Subcutaneous abdominal adipose tissue (tissue), 5 donors: ENCODE results near the gene C5orf47.
"Not testable (repeated sequence)": the region's sequence is repeated elsewhere in the genome, so short reads cannot be mapped to it uniquely, and the experiment has no call there.

Experiments
- H3K27ac ChIP-seq: one replicate; pipeline ENCODE4 v1.7.0; 2013; ENCODE audit warnings: low read depth, mild to moderate bottlenecking, inconsistent platforms, low read length, moderate library complexity
- H3K27me3 ChIP-seq, 5 donors: one replicate each; pipeline ENCODE4 v1.7.0; 2013; ENCODE audit warnings: low read length in 5 of 5, inconsistent platforms in 1 of 5; ENCODE audit not compliant: control insufficient read depth in 5 of 5, insufficient read depth in 4 of 5
- H3K36me3 ChIP-seq, 5 donors: one replicate each; pipeline ENCODE4 v1.7.0; 2013; ENCODE audit warnings: low read length in 5 of 5; ENCODE audit not compliant: control insufficient read depth in 5 of 5, insufficient read depth in 5 of 5
- H3K4me1 ChIP-seq, 5 donors: one replicate each; pipeline ENCODE4 v1.7.0; 2013; ENCODE audit warnings: low read length in 5 of 5, mild to moderate bottlenecking in 3 of 5, moderate library complexity in 1 of 5; ENCODE audit not compliant: control insufficient read depth in 5 of 5, insufficient read depth in 5 of 5
- H3K4me3 ChIP-seq, 5 donors: one replicate each; pipeline ENCODE4 v1.7.0; 2013; ENCODE audit warnings: low read length in 5 of 5, low read depth in 1 of 5
- H3K9ac ChIP-seq, 5 donors: one replicate each; pipeline ENCODE4 v1.7.0; 2013; ENCODE audit warnings: low read length in 5 of 5, mild to moderate bottlenecking in 4 of 5, moderate library complexity in 3 of 5
- H3K9me3 ChIP-seq, 5 donors: one replicate each; pipeline ENCODE4 v1.7.0; 2013; ENCODE audit warnings: low read length in 5 of 5; ENCODE audit not compliant: control insufficient read depth in 5 of 5
- donor health status: healthy.
- donor health status: healthy.
- donor health status: healthy.
- donor health status: healthy.
- donor health status: healthy.

The C5orf47 gene

DNA sequence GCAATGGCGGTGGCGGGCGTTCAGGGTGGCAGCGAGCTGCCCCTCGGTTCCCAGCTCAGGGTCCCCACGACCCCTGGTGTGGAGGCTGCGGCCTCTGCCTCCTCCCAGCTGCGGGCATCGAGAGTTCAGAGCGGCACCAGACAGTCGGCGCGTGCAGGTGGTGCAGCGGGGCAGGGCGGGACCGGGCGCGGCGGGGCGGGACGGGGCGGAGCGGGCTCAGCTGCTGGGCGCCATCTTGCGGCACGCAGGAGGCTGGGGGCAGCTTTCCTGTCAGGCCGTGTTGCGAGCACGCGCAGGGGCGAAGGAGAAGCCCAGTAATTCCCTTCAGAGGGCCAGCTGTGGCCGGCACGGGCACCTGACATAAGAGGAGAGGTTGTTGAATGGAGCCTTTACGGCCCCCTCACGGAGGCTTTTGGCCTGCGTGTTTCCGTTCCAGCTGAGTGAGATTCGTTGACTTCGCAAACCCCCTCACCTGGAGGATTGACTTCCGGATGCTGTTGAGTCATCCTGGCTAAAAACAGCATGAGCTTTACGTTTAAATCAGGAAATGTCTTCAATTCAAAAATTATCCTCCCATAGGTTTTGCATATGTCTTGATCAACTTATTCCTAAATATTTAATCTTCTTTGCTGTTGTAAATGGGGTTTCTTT lies 587 bp downstream of the C5orf47 start:
- H3K9me3 ChIP-seq = peaks cover 0 to 2% (median 0%) of the 10 kb centered on the region in 5 donors
- no peaks in the 10 kb centered on the region for H3K4me1 ChIP-seq
- H3K9ac ChIP-seq = no peak overlapping the region
- no peak overlapping the region for H3K4me3 ChIP-seq
- H3K27me3 ChIP-seq = peaks cover 0 to 3% (median 0%) of the 10 kb centered on the region in 5 donors
- no peak overlapping the region for H3K27ac ChIP-seq
- no peaks in the 10 kb centered on the region for H3K36me3 ChIP-seq

DNA sequence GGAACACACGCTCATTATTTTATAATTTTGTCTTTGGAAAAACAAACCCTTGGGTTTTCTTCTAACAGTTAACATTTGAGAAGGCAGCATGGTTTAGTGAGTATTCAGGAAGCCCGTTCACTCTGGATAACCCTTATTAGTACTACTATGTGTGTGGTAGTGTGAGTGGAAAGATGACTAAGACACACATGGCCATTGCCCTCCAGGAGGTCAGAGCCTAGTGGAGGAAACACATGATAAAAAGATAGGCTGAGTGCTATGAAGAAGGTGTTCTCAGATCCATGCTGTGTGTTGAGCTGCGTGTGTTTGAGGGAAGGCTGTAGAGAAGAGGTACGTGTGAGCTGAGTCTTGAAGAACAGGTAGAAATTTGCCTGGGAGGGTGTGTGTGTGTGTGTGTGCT lies 8.4 kb downstream of the C5orf47 start:
- Histone ChIP-seq H3K4me1 (no peaks in the 10 kb centered on the region), H3K9ac (no peak overlapping the region), H3K9me3 (no peaks in the 10 kb centered on the region)

DNA sequence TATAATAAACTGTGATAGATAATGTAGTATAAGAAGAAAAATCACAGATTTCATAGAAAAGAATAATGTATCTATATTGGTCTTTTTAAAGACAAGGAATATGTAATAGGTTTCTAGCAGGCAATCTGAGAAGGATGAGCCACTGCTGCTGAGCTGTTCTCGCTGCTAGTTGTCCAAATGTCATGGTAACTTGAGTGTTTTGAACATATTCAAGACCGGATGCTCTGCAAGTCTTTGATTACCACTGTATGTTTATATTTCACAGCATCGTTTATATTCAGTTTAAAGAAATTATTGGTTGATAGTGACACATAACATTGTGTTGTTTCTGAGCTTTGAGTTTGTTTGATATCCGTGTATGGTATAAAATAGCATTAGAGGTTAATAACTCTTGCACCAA lies 9.6 kb downstream of the C5orf47 start:
- Histone ChIP-seq H3K36me3 (no peaks in the 10 kb centered on the region), H3K9ac (no peak overlapping the region), H3K4me3 (no peak overlapping the region), H3K27ac (no peak overlapping the region), H3K27me3 (no peaks in the 10 kb centered on the region), H3K4me1 (no peaks in the 10 kb centered on the region), H3K9me3 (no peaks in the 10 kb centered on the region)

More for the DNA sequence above, 8.4 kb downstream of the C5orf47 start:
- H3K27me3 ChIP-seq = no peaks in the 10 kb centered on the region
- H3K36me3 ChIP-seq = no peaks in the 10 kb centered on the region
- H3K4me3 ChIP-seq = no peak overlapping the region
- no peak overlapping the region for H3K27ac ChIP-seq

DNA sequence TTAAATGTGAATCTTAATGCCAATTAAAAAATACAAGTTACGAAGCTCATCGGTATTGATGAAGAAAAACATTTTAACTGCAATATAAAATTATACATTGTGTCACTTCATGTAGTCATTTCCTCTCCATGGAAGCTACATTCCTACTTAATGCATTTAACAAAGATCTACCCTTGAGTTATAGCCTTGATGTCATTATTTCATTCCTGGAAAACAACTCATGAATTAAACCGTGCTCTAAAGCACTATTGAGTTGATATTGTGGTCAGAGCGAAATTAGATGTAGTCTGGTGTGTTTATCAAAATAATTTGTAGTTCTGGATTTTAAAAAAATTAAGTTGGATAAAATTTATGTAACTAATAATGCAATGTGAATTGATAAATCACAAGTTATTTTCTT lies 11.1 kb downstream of the C5orf47 start:
- Histone ChIP-seq H3K27ac (no peak overlapping the region), H3K36me3 (no peaks in the 10 kb centered on the region), H3K9me3 (no peaks in the 10 kb centered on the region), H3K27me3 (peaks cover 0 to 2% (median 0%) of the 10 kb centered on the region in 5 donors), H3K9ac (no peak overlapping the region), H3K4me3 (no peak overlapping the region), H3K4me1 (no peaks in the 10 kb centered on the region)

DNA sequence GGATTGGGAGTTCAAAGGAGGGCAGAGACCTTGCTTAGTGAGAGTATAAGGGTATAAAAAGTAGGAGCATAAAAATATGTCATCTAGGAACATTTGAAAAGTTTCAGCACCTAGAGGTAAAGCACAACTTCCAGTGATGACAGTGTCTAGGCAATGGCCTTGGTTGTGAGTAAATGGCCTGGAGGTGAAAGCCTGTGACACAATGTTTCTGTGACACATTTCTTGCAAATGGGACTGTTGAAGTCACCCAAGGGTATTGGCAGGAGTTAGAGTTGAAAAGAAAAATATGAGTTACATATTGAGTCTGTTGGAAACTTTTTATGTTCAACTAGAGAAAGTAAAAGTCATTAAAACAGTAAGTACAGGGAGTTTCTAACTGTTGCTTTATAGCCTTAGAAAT lies 14.8 kb downstream of the C5orf47 start:
- Histone ChIP-seq H3K9me3 (no peaks in the 10 kb centered on the region), H3K36me3 (no peaks in the 10 kb centered on the region), H3K27me3 (peaks cover 0 to 3% (median 0%) of the 10 kb centered on the region in 5 donors)

DNA sequence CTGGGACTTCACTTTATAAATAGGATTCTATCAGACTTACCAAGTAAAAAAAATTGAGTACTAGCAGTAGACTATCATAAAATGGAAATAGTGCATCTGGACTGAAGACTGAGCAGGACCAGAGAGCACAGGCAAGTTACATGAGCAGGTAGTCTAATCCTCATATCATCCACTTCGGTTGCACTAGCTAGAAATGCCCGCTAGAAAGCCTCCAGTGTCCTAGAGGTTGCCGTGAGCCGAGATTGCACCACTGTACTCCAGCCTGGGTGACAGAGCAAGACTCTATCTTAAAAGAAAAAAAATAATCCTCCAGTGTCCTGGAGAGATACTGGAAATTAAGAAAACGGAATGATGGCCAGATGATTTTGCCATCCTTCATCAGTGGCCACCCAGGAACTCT lies 20.0 kb downstream of the C5orf47 start:
- H3K27me3 ChIP-seq = peaks cover 0 to 3% (median 0%) of the 10 kb centered on the region in 5 donors
- no peaks in the 10 kb centered on the region for H3K36me3 ChIP-seq
- H3K9me3 ChIP-seq = no peaks in the 10 kb centered on the region
- no peak overlapping the region for H3K27ac ChIP-seq
- H3K4me3 ChIP-seq = no peak overlapping the region
- H3K9ac ChIP-seq = no peak overlapping the region
- no peaks in the 10 kb centered on the region for H3K4me1 ChIP-seq

More for the DNA sequence above, 14.8 kb downstream of the C5orf47 start:
- Histone ChIP-seq H3K9ac (no peak overlapping the region), H3K27ac (no peak overlapping the region), H3K4me1 (no peaks in the 10 kb centered on the region), H3K4me3 (no peak overlapping the region)

DNA sequence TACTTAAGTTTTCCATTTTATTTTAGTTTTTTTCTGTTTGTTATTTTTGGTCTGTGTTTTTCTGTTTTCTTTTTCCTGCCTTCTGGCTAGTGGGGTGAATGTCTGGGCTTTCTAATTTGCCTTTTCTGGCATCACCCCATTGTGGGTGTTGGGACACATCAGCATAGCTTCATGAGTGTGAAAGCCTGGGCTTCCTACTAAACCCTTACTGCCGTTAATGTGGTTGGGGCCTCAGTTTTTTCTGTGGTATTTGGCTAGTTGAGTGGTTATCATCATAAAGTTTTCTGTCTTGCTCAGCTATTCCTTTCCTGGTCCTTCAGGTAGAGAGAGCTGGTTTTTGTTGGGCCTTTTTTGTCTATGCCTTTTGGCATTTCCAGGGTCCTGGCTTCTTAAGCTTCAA lies 21.4 kb downstream of the C5orf47 start:
- Histone ChIP-seq H3K4me3 (no peak overlapping the region), H3K4me1 (no peaks in the 10 kb centered on the region), H3K9ac (no peak overlapping the region)

DNA sequence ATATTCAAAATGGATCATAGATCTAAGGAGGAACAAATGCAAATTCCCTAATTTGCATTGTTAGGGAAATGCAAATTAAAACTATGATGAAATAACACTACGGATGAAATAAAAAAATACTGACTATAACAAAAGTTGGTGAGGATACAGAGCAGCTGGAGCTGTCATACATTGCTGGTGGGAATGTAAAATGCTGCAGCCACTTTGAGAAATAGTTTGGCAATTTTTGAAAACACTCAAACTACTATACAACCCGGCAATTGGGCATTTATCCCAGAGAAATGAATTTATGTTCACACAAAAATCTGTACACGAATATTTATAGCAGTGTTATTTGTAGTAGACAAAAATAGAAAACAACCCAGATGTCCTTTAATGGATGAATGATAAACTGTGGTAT lies 22.5 kb downstream of the C5orf47 start:
- Histone ChIP-seq H3K9ac (no peak overlapping the region), H3K27me3 (peaks cover 0 to 3% (median 0%) of the 10 kb centered on the region in 5 donors)

More for the DNA sequence above, 21.4 kb downstream of the C5orf47 start:
- no peak overlapping the region for H3K27ac ChIP-seq
- no peaks in the 10 kb centered on the region for H3K9me3 ChIP-seq
- no peaks in the 10 kb centered on the region for H3K36me3 ChIP-seq
- H3K27me3 ChIP-seq = peaks cover 0 to 3% (median 0%) of the 10 kb centered on the region in 5 donors

DNA sequence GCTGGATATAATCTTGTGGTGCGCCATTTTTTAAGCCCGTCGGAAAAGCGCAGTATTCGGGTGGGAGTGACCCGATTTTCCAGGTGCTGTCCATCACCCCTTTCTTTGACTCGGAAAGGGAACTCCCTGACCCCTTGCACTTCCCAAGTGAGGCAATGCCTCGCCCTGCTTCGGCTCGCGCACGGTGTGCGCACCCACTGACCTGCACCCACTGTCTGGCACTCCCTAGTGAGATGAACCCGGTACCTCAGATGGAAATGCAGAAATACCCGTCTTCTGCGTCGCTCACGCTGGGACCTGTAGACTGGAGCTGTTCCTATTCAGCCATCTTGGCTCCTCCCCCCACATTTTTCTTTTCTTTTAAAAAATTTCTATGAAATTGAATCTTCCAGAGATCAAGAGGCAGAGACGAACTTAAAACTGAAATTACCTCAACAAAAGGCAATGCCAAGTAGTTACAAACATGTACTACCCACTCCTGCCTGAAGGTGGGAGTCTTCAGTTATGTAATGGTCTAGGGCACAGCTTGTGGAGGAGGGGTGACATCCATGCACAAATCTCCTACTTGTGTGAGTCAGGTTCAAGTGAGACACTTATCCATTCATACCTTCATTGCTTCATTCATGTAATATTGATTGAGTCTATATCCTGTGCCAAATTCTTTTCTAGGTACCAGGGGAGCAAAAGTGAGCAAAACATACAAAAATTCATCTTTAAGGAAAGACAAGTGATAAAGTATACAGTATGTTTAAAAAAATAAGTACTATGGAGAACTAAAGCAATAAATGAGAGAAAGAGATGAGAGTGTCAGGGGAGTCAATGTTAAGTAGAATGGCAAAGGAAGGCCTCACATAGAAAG lies 31.3 kb downstream of the C5orf47 start:
- H3K36me3 ChIP-seq, H3K9me3 ChIP-seq, H3K27me3 ChIP-seq, H3K9ac ChIP-seq, H3K4me1 ChIP-seq, H3K27ac ChIP-seq, H3K4me3 ChIP-seq: not testable (repeated sequence)

More for the DNA sequence above, 22.5 kb downstream of the C5orf47 start:
- no peaks in the 10 kb centered on the region for H3K36me3 ChIP-seq
- H3K9me3 ChIP-seq = no peaks in the 10 kb centered on the region
- no peaks in the 10 kb centered on the region for H3K4me1 ChIP-seq
- no peak overlapping the region for H3K27ac ChIP-seq
- H3K4me3 ChIP-seq = no peak overlapping the region

DNA sequence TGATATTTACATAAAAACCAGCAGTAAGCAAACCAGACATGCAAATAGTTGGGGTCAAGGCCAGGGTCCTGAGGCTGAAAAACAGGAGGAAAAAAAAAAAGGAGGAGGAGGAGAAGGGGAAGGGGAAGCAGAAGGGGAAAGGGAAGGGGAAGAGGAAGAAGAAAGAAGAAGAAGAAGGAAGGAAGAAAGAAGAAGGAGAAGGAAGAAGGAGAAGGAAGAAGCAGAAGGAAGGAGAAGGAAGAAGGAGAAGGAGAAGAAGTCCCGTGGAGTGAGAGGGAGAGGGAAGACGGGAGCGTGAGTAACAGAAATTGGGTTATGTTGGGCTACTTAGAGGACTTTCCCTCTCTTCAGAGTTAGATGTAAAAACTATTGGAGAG lies 31.9 kb downstream of the C5orf47 start:
- peaks cover 0 to 5% (median 0%) of the 10 kb centered on the region in 5 donors for H3K27me3 ChIP-seq
- no peak overlapping the region for H3K9ac ChIP-seq
- no peak overlapping the region for H3K4me3 ChIP-seq
- H3K9me3 ChIP-seq = peaks cover 0 to 2% (median 0%) of the 10 kb centered on the region in 5 donors
- no peaks in the 10 kb centered on the region for H3K36me3 ChIP-seq
- no peaks in the 10 kb centered on the region for H3K4me1 ChIP-seq
- no peak overlapping the region for H3K27ac ChIP-seq
